Measurements from ENCODE around the gene SIN3B. TPM values are rescaled to one million over a fixed set of nuclear protein-coding genes. Genes with fewer than 3 reads are reported as not detected.

SIN3B gene
- 89.6 and 94.2 TPM in 2 replicates for total RNA-seq
- long read RNA-seq, partial matches to known transcripts = 0 of 4 reads
- long read RNA-seq, other reads (novel, unspliced or antisense) = 4 of 4 reads

GRCh38 chr19:16829010-16829821 lies at the start of gene SIN3B:
SIN3B (plus strand) TSS chr19:16829398; CDS start chr19:16829421, 23 bp downstream.
- Mint-ChIP-seq H3K4me1 (ENCODE audit: low read depth) (peaks cover 12% of the 10 kb centered on the region), H3K27ac (peak within 1 kb of the TSS; percentile 92), H3K36me3 (ENCODE audit: insufficient read depth) (peaks cover 14% of the 10 kb centered on the region), H3K27me3 (peaks cover 30% of the 10 kb centered on the region), H3K4me3 (ENCODE audit: low read depth) (peak within 1 kb of the TSS; percentile 90), H3K9me3 (ENCODE audit: low read depth) (peaks cover 4% of the 10 kb centered on the region)
- TF ChIP-seq CTCF (IDR thresholded peaks at IDR 0.05; ENCODE audit: unreplicated experiment) = no peak
- DNase-seq (ENCODE audit: low spot score, unreplicated experiment) = peak; percentile 83

GRCh38 chr19:16779539-16780163 lies 49.5 kb upstream of the SIN3B start:
- Mint-ChIP-seq H3K4me3 (ENCODE audit: low read depth) (no peak overlapping the region), H3K4me1 (ENCODE audit: low read depth) (no peaks in the 10 kb centered on the region), H3K27ac (no peak overlapping the region), H3K9me3 (ENCODE audit: low read depth) (no peaks in the 10 kb centered on the region), H3K36me3 (ENCODE audit: insufficient read depth) (no peaks in the 10 kb centered on the region), H3K27me3 (peaks cover 27% of the 10 kb centered on the region)
- no peak for DNase-seq (ENCODE audit: low spot score, unreplicated experiment)
- no peak for TF ChIP-seq CTCF (IDR thresholded peaks at IDR 0.05; ENCODE audit: unreplicated experiment)

GRCh38 chr19:16782719-16783118 lies 46.5 kb upstream of the SIN3B start:
- peaks cover 18% of the 10 kb centered on the region for H3K27me3 Mint-ChIP-seq
- H3K4me1 Mint-ChIP-seq (ENCODE audit: low read depth) = no peaks in the 10 kb centered on the region
- H3K4me3 Mint-ChIP-seq (ENCODE audit: low read depth) = no peak overlapping the region
- H3K9me3 Mint-ChIP-seq (ENCODE audit: low read depth) = no peaks in the 10 kb centered on the region
- no peak overlapping the region for H3K27ac Mint-ChIP-seq
- H3K36me3 Mint-ChIP-seq (ENCODE audit: insufficient read depth) = no peaks in the 10 kb centered on the region
- no peak for TF ChIP-seq CTCF (IDR thresholded peaks at IDR 0.05; ENCODE audit: unreplicated experiment)
- DNase-seq (ENCODE audit: low spot score, unreplicated experiment) = no peak

DNA sequence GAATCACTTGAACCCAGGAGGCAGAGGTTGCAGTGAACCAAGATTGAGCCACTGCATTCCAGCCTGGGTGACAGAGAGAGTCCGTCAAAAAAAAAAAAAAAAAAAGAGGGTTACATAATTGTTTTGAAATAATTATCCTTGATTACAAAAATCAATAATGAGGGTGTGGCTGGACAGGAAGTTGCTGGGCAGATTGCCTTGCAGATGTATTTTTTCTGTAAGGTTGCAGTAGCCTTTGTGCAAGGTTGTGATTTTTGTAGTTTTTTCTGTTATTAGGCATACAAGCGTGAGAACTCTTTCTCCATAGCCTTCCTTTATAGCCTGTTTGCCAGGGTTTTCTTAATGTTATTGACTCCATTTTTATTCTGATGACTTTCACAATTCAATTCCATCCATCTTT lies 40.7 kb upstream of the SIN3B start:
- Mint-ChIP-seq H3K4me3 (ENCODE audit: low read depth) (no peak overlapping the region), H3K4me1 (ENCODE audit: low read depth) (no peaks in the 10 kb centered on the region)
- TF ChIP-seq CTCF (IDR thresholded peaks at IDR 0.05; ENCODE audit: unreplicated experiment) = no peak

DNA sequence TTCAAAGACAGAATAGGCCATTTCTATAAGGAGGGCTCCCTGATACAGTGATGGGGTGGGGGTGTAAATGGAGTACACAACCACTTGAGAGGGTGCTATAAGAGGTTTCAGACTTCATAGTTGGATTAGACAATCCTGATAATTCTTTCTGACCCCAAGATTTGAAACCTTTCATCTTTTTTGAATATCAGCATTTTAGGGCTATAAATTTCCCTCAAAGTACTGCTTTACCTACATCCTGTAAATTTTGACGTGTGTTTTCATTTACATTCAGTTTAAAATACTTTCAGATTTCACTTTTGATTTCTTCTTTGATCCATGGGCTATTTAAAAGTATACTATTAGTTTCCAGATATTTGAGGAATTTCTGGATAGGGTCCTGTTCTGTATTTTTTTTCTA lies 40.0 kb upstream of the SIN3B start:
- Mint-ChIP-seq H3K27me3 (no peaks in the 10 kb centered on the region), H3K9me3 (ENCODE audit: low read depth) (peaks cover 7% of the 10 kb centered on the region), H3K4me1 (ENCODE audit: low read depth) (no peaks in the 10 kb centered on the region), H3K27ac (no peak overlapping the region), H3K4me3 (ENCODE audit: low read depth) (no peak overlapping the region), H3K36me3 (ENCODE audit: insufficient read depth) (no peaks in the 10 kb centered on the region)
- no peak for TF ChIP-seq CTCF (IDR thresholded peaks at IDR 0.05; ENCODE audit: unreplicated experiment)
- DNase-seq (ENCODE audit: low spot score, unreplicated experiment) = no peak

More for the DNA sequence above, 40.7 kb upstream of the SIN3B start:
- Mint-ChIP-seq H3K9me3 (ENCODE audit: low read depth) (peaks cover 7% of the 10 kb centered on the region), H3K27me3 (no peaks in the 10 kb centered on the region), H3K36me3 (ENCODE audit: insufficient read depth) (no peaks in the 10 kb centered on the region), H3K27ac (no peak overlapping the region)
- DNase-seq (ENCODE audit: low spot score, unreplicated experiment) = no peak
